NCI-H226 (cell line): ENCODE results near the gene SORCS2.

Experiments used
- DNase-seq: peaks from one replicate; pipeline ENCODE4 v3.0.0-alpha.2; 2015

Gene SORCS2

GRCh38 chr4:7192252-7193029, at the start of gene SORCS2:
Gene SORCS2, plus strand, starts transcription at chr4:7192538.
- DNase-seq = peak; percentile 41

GRCh38 chr4:7144374-7145290, 47.7 kb upstream of the SORCS2 start:
- no peak for DNase-seq

GRCh38 chr4:7145291-7145934, 46.9 kb upstream of the SORCS2 start:
- no peak for DNase-seq

- no peak for DNase-seq
Observed at GRCh38 chr4:7146059-7146785, 46.1 kb upstream of the SORCS2 start.

- no peak for DNase-seq
Observed at GRCh38 chr4:7146786-7147115, 45.6 kb upstream of the SORCS2 start.

GRCh38 chr4:7147261-7147660, 45.1 kb upstream of the SORCS2 start:
- DNase-seq = no peak

- DNase-seq = no peak
Observed at GRCh38 chr4:7147661-7148310, 44.6 kb upstream of the SORCS2 start.

- DNase-seq = no peak
Observed at GRCh38 chr4:7148337-7148736, 44.0 kb upstream of the SORCS2 start.

- DNase-seq = no peak
Observed at GRCh38 chr4:7150036-7150635, 42.2 kb upstream of the SORCS2 start.

GRCh38 chr4:7151668-7152227, 40.6 kb upstream of the SORCS2 start:
- no peak for DNase-seq

GRCh38 chr4:7153711-7154110, 38.6 kb upstream of the SORCS2 start:
- DNase-seq = no peak

GRCh38 chr4:7154351-7154981, 37.9 kb upstream of the SORCS2 start:
- no peak for DNase-seq

- DNase-seq = peak; percentile 5
Observed at GRCh38 chr4:7155590-7156071, 36.7 kb upstream of the SORCS2 start.

GRCh38 chr4:7156328-7156727, 36.0 kb upstream of the SORCS2 start:
- no peak for DNase-seq

- no peak for DNase-seq
Observed at GRCh38 chr4:7156761-7157488, 35.4 kb upstream of the SORCS2 start.

- DNase-seq = no peak
Observed at GRCh38 chr4:7157666-7158065, 34.7 kb upstream of the SORCS2 start.

GRCh38 chr4:7158081-7158750, 34.1 kb upstream of the SORCS2 start:
- no peak for DNase-seq

- DNase-seq = no peak
Observed at GRCh38 chr4:7158991-7159390, 33.3 kb upstream of the SORCS2 start.

- DNase-seq = no peak
Observed at GRCh38 chr4:7159923-7160322, 32.4 kb upstream of the SORCS2 start.

- DNase-seq = no peak
Observed at GRCh38 chr4:7160439-7160838, 31.9 kb upstream of the SORCS2 start.
